ENCODE measurements around the gene ACBD6.
"Not testable (repeated sequence)": the region's sequence is repeated elsewhere in the genome, so short reads cannot be mapped to it uniquely, and the experiment has no call there.

ACBD6 gene

GRCh38 chr1:180502361-180503279 is at the start of gene ACBD6:
ACBD6 (minus strand) TSS chr1:180502577; CDS start chr1:180502266, 311 bp downstream.
- peak; percentile 86 for DNase-seq

- DNase-seq, result no peak
These were observed 49.6 kb upstream of the ACBD6 start for GRCh38 chr1:180551997-180552396.

- DNase-seq, result no peak
These were observed 47.9 kb upstream of the ACBD6 start for GRCh38 chr1:180550241-180550640.

DNA sequence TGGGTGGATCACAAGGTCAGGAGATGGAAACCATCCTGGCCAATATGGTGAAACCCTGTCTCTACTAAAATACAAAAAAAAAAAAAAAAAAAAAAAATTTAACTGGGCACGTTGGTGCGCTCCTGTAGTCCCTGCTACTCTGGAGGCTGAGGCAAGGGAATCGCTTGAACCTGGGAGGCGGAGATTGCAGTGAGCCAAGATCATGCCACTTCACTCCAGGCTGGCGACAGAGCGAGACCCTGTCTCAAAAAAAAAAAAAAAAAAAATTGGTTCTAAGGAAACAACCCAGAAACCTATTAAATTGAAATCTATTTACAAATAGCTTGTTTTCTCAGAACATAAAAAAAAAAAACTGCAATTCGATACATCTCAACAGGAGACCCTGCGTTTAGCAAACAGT is 47.4 kb upstream of the ACBD6 start:
- not testable (repeated sequence) for DNase-seq

- DNase-seq, result no peak
These were observed 46.4 kb upstream of the ACBD6 start for GRCh38 chr1:180548686-180549317.

- DNase-seq, result no peak
These were observed 43.6 kb upstream of the ACBD6 start for GRCh38 chr1:180545991-180546390.

DNA sequence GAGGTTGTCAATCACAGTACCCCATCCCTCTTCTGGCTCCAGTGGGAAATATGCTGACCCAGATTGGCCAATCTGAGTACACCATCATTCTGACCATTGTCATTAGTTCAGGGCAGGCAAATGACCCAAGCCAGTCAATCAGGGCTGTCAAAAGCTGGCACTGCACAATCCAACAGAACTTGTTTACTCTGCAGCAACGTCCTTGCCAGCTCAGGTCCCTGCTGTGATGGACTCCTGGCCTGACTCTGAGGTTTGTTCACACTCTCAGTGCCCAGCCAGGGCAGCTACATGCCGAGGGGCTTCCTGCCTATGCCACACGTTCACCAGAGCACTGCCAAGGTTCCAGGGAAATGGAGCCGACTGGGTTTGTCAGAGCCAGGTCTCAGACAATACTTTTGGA is 41.7 kb upstream of the ACBD6 start:
- no peak for DNase-seq

DNA sequence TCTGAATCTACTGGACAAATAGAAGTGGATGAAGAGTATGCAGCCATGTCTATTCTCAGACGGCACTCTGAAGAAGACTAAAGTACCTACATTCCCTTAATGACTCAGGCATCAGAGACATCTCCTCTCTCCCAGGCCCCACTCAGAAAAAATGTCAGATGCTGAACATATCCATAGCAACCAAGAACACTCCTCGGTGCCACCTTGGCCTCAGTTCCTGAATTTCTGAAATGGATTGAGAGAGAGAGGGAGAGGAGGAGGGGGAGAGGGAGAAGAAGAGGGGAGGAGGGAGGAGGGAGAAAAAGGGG is 40.4 kb upstream of the ACBD6 start:
- DNase-seq, result no peak

GRCh38 chr1:180542113-180542837 is 39.9 kb upstream of the ACBD6 start:
- DNase-seq, result no peak

DNA sequence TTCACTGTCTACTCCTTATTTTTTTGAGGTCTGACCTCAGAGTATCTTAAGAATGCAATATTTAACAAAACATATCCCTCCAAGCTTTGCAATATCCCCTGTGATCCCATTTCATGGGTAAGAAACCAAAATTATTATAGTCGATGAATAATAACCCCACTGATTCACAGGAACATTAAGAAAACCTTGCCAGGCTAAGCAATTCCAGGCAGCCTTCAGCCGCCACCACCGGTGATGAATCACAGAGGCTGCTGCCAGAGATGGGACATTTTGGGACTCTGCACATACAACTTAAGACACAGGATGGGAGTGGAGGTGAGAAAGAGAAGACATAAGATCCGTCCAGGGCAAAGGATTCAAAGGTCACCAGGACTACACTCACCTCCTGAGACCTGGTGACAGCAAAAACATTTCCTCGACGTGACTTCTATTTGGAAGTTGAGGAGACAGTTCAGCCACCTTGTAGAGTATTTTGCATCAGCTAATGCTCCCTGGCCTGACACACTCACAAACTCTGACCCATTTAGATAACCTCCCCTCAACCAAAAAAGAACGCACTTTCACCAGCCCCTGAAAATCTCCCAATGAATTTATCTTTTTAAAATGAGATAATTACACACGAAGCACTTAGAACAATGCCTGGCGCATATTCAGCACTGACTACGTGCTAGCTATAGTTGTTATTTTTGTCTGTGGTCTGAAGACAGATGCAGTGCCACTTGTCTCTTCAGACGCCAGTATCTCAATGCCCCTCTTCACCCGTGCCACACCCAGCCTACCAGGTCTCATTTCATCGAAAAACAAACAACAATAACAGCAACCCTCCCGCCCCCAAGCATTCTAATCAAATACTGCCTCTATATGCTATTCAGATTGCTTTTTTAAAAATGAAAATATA is 38.6 kb upstream of the ACBD6 start:
- DNase-seq, result no peak

GRCh38 chr1:180539136-180539535 is 36.8 kb upstream of the ACBD6 start:
- DNase-seq, result no peak

DNA sequence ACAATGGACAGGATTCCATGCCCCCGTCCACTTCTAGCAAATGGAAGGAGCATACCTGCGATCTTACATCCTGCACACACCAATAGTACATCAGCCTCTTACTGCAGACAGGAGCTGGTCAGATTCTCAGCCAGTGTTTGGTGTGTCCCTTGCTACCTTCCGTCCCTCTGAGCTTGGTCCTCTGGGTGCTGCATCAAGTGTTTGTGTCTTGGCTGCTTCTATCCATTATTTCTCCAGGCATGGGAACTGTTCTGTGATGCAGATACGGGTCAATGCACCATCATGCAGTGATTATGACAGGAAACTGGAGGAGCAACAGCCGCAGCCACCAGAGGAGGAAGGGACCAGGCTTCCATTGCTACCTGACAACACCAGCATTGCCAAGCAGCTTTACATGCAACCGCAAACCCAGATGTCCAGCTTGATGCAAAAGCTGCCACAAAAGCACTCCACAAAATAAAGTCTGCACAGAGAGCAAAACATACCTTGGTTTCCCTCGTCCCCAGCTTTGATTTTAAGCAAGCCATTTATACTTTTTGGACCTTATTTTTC is 34.5 kb upstream of the ACBD6 start:
- DNase-seq, result no peak

GRCh38 chr1:180535418-180535999 is 33.1 kb upstream of the ACBD6 start:
- DNase-seq, result no peak

GRCh38 chr1:180534214-180534613 is 31.8 kb upstream of the ACBD6 start:
- no peak for DNase-seq

DNA sequence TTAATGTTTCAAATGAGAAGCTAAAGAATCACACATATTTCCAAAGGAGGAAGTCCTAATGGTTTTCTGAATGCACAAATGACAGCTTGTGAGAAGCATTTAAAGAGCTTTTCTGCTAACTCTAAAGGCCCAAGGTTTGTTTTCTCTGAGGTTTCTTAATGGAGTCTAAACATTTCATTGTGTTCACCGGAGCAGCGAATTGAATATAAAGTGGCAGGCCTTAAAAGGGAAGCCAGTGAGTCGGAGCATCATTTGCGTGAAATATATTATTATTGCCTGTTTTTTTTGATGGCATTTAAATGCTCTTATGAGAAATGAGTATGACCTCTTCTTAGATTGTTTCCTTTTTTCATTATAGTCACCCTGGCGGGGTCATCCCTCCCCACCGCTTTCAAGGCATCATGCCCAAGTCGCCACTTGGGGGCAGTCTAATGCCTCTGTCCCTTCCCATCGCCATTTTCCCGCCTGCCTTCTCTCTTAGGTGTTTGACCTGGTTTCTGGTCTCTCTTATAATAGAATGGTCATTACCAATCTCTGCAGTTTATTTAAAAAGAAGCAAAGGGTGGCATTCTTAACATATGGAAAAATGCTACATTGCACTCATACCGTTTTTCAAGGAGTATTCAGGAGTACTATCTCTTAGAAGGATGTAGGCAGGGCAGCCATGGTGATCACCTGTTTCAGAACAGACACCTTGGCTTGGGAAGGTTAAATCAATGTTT is 31.1 kb upstream of the ACBD6 start:
- DNase-seq, result peak; percentile 84

GRCh38 chr1:180532854-180533253 is 30.5 kb upstream of the ACBD6 start:
- no peak for DNase-seq

- no peak for DNase-seq
These were observed 28.1 kb upstream of the ACBD6 start for GRCh38 chr1:180530501-180530900.

DNA sequence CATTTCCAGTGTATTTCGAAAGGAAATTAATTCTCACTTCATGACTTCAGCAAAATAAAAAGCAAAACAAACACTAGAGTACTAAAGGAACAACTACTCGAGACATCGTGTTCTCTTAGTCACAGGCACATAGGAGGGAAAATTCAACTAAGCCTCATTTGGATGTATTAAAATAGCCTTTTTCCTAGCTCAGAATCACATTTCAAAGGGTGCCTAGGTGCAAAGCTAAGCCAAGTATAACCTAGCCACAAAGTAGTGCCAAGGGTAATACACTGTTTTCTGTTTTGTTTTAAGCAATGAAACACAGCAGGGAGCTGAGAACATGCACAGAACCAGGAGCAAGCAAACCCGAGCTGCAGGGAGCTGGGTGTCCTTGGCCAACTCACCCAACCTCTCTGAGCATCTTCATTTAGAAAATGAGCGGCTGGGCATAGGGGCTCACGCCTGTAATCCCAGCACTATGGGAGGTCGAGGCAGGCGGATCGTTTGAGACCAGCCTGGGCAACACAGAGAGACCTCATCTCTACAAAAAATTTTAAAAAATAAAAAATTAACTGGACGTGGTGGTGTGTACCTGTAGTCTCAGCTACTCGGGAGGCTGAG is 26.6 kb upstream of the ACBD6 start:
- no peak for DNase-seq

- DNase-seq, result no peak
These were observed 24.8 kb upstream of the ACBD6 start for GRCh38 chr1:180527101-180527669.

- no peak for DNase-seq
These were observed 23.3 kb upstream of the ACBD6 start for GRCh38 chr1:180525715-180526039.
